Measurements from ENCODE around the gene ZSWIM4.

ZSWIM4 gene

GRCh38 chr19:13830741-13831536 lies 35.7 kb downstream of the ZSWIM4 start:
- Histone ChIP-seq H3K4me3 (no peak overlapping the region), H3K27ac (peak overlapping the region in 1 of 2 donors; percentile 16)
- peak; percentile 80 for DNase-seq (ENCODE audit: low spot score)
- no peak for TF ChIP-seq CTCF (IDR thresholded peaks at IDR 0.05)

- H3K4me3 ChIP-seq: no peak overlapping the region
- TF ChIP-seq CTCF (IDR thresholded peaks at IDR 0.05): no peak
- peak overlapping the region in 1 of 2 donors; percentile 91 for H3K27ac ChIP-seq
- no peak for DNase-seq (ENCODE audit: low spot score)
These were observed 36.6 kb downstream of the ZSWIM4 start for GRCh38 chr19:13831537-13832467.

GRCh38 chr19:13833330-13834243 lies 38.3 kb downstream of the ZSWIM4 start:
- peak; percentile 25 for TF ChIP-seq CTCF (IDR thresholded peaks at IDR 0.05)

GRCh38 chr19:13834244-13835069 lies 39.2 kb downstream of the ZSWIM4 start:
- H3K4me3 ChIP-seq: peak overlapping the region; percentile 51
- no peak for TF ChIP-seq CTCF (IDR thresholded peaks at IDR 0.05)
- no peak for DNase-seq (ENCODE audit: low spot score)
- H3K27ac ChIP-seq: peak overlapping the region; percentile 88 to 91

More at GRCh38 chr19:13833330-13834243, 38.3 kb downstream of the ZSWIM4 start:
- Histone ChIP-seq H3K27ac (peak overlapping the region; percentile 88 to 91), H3K4me3 (peak overlapping the region; percentile 51)
- peak; percentile 96 for DNase-seq (ENCODE audit: low spot score)

GRCh38 chr19:13835791-13836723 lies 40.8 kb downstream of the ZSWIM4 start:
- Histone ChIP-seq H3K27ac (peak overlapping the region; percentile 100), H3K4me3 (peak overlapping the region; percentile 99)
- peak; percentile 84 for DNase-seq (ENCODE audit: low spot score)
- TF ChIP-seq CTCF (IDR thresholded peaks at IDR 0.05): no peak

Measured in coronary artery (tissue), 2 donors.